ENCODE data around the gene IL4R.

Gene IL4R

GRCh38 chr16:27315333-27316037 is 1.7 kb downstream of the IL4R start:
- DNase-seq (ENCODE audit: low read depth in 3 of 3), result no peak

- DNase-seq (ENCODE audit: low read depth in 3 of 3), result no peak
Measured at GRCh38 chr16:27316038-27316680, 2.4 kb downstream of the IL4R start.

GRCh38 chr16:27317320-27317719 is 3.5 kb downstream of the IL4R start:
- no peak for DNase-seq (ENCODE audit: low read depth in 3 of 3)

- no peak for DNase-seq (ENCODE audit: low read depth in 3 of 3)
Measured at GRCh38 chr16:27317738-27318391, 4.1 kb downstream of the IL4R start.

- DNase-seq (ENCODE audit: low read depth in 3 of 3), result peak in 2 of 3 experiments; percentile 37 to 43
Measured at GRCh38 chr16:27318392-27319256, 4.8 kb downstream of the IL4R start.

GRCh38 chr16:27319257-27319965 is 5.6 kb downstream of the IL4R start:
- DNase-seq (ENCODE audit: low read depth in 3 of 3), result no peak

GRCh38 chr16:27320261-27321012 is 6.7 kb downstream of the IL4R start:
- no peak for DNase-seq (ENCODE audit: low read depth in 3 of 3)

- no peak for DNase-seq (ENCODE audit: low read depth in 3 of 3)
Measured at GRCh38 chr16:27321013-27321915, 7.5 kb downstream of the IL4R start.

- no peak for DNase-seq (ENCODE audit: low read depth in 3 of 3)
Measured at GRCh38 chr16:27322858-27323780, 9.3 kb downstream of the IL4R start.

- DNase-seq (ENCODE audit: low read depth in 3 of 3), result no peak
Measured at GRCh38 chr16:27323781-27324561, 10.2 kb downstream of the IL4R start.

- DNase-seq (ENCODE audit: low read depth in 3 of 3), result no peak
Measured at GRCh38 chr16:27324851-27325301, 11.1 kb downstream of the IL4R start.

- DNase-seq (ENCODE audit: low read depth in 3 of 3), result no peak
Measured at GRCh38 chr16:27325736-27326135, 12.0 kb downstream of the IL4R start.

- DNase-seq (ENCODE audit: low read depth in 3 of 3), result no peak
Measured at GRCh38 chr16:27326251-27326650, 12.5 kb downstream of the IL4R start.

GRCh38 chr16:27326738-27327585 is 13.2 kb downstream of the IL4R start:
- DNase-seq (ENCODE audit: low read depth in 3 of 3), result no peak

- DNase-seq (ENCODE audit: low read depth in 3 of 3), result no peak
Measured at GRCh38 chr16:27327586-27327915, 13.8 kb downstream of the IL4R start.

GRCh38 chr16:27328937-27329336 is 15.2 kb downstream of the IL4R start:
- no peak for DNase-seq (ENCODE audit: low read depth in 3 of 3)
